Prostate gland (tissue), 2 donors: ENCODE measurements around the gene TANC1.

Experiments used
- POLR2A ChIP-seq: fragments of 450-650 bp; IDR thresholded peaks from one replicate; pipeline ENCODE4 v1.6.1; 2016; ENCODE audit warnings: antibody characterized with exemption, mild to moderate bottlenecking
- POLR2AphosphoS5 ChIP-seq: sonication (generic); formaldehyde crosslinking; IDR thresholded peaks from one replicate; pipeline ENCODE4 v1.6.1; 2017; ENCODE audit warnings: antibody characterized with exemption
- TF ChIP-seq, protein P1 (sequence below), 4 experiments: fragments of 200-600 bp in 2 of 4; fragments of 450-650 bp in 2 of 4; sonication (generic) in 2 of 4; IDR thresholded peaks; 1 replicate in 3 of 4; 2 replicates in 1 of 4; pipeline ENCODE4 v1.5.1; 2016 to 2019; ENCODE audit warnings: antibody characterized with exemption in 4 of 4, mild to moderate bottlenecking in 2 of 4, moderate library complexity in 2 of 4

DNA sequence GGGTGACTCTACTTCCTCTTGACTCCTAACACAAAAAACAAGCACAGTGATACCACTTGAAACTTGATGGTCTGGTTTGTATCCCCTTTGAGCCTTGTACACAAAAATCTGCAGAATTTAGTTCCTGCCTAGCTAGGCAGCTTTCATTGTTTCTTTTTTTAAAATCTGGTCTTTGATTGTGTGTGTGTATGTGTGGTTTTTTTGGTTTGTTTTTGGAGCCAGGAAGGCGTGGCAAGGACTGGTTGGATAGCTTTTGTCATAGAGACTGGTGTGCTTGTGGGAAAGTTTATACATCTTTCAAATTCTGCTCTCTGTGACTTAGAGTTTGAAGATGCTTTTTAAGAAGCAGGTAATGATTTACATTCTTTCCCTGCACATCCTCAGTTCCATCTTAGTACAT lies 127.4 kb downstream of the TANC1 start:
- TF ChIP-seq POLR2A (no peak), POLR2AphosphoS5 (no peak)
- TF ChIP-seq, protein P1, sequence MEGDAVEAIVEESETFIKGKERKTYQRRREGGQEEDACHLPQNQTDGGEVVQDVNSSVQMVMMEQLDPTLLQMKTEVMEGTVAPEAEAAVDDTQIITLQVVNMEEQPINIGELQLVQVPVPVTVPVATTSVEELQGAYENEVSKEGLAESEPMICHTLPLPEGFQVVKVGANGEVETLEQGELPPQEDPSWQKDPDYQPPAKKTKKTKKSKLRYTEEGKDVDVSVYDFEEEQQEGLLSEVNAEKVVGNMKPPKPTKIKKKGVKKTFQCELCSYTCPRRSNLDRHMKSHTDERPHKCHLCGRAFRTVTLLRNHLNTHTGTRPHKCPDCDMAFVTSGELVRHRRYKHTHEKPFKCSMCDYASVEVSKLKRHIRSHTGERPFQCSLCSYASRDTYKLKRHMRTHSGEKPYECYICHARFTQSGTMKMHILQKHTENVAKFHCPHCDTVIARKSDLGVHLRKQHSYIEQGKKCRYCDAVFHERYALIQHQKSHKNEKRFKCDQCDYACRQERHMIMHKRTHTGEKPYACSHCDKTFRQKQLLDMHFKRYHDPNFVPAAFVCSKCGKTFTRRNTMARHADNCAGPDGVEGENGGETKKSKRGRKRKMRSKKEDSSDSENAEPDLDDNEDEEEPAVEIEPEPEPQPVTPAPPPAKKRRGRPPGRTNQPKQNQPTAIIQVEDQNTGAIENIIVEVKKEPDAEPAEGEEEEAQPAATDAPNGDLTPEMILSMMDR (IDR thresholded peaks at IDR 0.05): no peak
